Stimulated activated CD4-positive, alpha-beta T cell treated with anti-CD3 and anti-CD28 coated beads, Interleukin-1b, Interleukin-23, amount 100 ng/mL, for 24 hours (primary cell): ENCODE results near the gene SACM1L.
"Not testable (repeated sequence)": the region's sequence is repeated elsewhere in the genome, so short reads cannot be mapped to it uniquely, and the experiment has no call there.

Source experiments
- DNase-seq, 4 experiments: peaks; one replicate each; pipeline ENCODE4 v3.0.0-alpha.2; 2020; ENCODE audit warnings: low read depth in 4 of 4, low spot score in 1 of 4

The SACM1L gene

DNA sequence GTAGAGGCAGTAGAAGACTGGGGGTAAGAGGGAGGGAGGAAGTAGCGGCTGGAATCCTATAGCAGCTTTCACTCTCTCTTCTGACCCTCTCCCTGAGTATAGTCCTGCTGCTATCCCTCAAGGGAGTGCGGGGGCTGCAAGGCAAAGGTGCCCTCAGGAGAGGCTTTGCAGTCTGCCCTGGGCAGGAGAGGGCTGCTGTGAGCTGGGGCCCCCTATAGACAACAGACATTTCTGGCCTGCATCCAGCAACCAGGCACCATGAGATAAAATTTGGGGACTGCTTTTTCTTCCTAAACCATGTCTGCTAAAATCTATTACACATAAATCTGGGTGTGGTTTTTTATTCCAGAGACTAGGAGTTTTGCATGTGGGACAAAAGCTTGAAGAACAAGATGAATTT is 48.0 kb downstream of the SACM1L start:
- DNase-seq: no peak

DNA sequence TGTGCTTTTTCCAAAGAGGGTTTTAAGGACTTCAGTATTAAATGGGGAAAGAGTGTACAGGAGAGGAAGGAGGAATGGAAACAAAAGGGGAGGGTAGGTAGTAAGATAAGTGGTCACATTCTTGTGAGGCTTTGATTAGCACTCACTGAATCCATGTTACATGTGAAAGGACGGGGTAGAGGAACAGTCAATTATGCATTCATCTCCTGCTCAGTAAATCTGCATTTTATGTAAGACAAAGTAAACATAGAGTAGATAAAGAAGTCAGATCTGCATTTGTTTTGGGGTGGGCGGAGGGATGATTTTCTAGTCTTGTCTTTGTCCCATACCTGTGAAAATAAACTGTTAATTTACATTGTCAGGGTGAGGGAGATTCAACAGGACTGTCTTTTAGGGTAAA is 50.8 kb downstream of the SACM1L start:
- no peak for DNase-seq

DNA sequence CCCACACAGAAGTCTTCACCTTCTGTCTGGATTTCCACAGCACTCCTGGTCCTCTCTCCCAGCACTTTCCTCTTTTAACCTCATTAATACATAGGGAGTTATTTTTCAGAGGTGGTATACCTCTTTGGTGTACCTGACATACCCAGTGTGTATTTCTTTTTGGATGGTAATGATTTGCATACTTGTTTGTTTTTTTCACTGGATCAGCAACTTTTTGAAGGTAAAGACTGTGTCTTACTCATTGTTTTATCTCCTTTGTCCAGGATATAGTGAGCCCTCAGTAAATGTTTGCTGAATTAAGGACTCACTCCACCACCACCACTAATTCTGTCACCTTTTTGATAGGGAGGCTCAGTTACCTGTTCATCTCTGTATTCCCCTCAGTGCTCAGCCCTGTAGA is 52.1 kb downstream of the SACM1L start:
- DNase-seq: no peak

DNA sequence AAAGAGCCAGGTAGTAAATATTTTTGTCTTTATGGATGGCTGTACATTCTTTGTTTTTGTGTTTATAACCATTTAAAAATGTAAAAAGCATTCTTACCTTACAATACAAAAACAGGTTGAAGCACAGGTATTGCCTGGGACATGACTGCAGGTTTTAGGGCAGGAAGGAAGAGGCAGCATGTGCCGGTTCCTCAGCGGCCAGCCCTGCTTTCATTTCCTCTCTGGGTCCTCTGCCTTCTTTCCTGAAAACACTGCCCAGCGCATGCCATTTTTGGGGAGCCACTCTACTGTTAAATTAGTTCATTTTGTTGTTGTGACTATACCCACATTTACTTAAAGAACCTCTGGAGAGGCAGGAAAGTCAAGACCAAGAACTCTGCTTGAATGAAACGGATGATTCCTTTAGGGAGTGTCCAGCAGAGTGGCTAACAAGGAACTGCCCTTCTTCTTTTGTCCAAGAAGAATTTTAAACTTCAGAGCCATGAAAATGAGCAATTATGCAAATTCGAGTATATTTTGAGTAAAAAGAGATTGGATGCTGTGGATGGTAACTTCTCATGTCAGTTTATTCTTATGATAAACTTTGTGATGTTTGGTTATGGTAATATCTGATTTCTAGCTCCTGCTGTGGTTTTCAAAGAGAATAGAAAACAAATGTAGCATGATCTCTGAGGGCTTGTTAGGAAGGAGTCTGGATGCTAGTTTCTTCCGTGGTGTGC is 52.7 kb downstream of the SACM1L start:
- DNase-seq: no peak

DNA sequence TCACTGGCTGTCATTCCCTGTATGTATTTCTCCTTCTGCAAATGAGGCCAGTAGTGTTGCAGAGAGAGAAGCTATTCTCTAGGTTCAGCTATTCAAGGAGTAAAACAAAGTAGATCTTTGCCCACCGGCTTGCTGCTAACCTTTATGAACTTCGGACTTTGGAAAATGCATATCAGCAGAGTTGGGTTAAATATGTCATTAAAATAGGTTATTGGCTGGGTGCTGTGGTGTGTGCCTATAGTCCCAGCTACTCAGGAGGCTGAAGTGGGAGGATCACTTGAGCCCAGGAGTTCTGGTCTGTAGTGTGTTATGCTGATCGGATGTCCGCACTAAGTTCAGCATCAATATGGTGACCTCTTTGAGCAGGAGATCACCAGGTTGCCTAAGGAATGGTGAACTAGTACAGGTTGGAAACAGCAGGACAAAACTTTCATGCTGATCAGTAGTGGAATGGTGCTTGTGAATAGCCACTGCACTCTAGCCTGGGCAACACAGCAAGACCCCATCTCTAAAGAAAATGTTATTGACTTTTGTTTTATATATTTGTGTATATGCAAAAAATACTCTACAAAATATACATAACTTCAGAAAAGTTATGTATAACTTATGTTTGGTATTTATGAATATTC is 53.4 kb downstream of the SACM1L start:
- no peak for DNase-seq

DNA sequence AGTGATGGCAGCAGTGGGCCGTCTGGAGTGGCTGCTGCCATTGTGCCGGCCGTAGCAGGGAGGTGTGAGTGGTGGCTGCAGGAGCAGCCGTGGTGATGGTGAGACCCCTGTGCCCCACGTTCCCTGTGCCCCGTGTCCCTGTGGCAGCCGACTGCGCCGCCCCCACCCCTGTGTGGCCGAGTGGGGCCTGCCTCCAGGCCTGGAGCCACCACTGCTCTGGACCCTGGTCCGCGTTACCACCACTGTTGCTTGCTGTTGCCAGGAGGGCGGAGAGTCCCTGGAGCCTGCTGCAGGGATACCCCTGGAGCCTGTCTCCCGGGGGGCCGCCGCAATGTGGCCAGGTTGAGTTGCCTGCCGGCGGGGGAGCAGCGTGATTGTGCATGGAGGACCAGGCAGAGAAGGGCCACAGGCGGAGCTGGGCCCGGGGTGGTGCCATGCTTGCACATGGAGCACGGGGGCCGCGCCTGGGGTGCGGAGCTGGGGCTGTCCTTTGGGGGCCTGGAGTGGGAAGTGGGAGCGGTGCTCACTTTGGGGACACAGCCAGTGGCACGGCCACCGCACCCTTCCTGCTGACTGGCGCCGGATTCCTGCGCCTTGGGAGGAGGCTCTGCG is 57.1 kb downstream of the SACM1L start:
- no peak for DNase-seq

DNA sequence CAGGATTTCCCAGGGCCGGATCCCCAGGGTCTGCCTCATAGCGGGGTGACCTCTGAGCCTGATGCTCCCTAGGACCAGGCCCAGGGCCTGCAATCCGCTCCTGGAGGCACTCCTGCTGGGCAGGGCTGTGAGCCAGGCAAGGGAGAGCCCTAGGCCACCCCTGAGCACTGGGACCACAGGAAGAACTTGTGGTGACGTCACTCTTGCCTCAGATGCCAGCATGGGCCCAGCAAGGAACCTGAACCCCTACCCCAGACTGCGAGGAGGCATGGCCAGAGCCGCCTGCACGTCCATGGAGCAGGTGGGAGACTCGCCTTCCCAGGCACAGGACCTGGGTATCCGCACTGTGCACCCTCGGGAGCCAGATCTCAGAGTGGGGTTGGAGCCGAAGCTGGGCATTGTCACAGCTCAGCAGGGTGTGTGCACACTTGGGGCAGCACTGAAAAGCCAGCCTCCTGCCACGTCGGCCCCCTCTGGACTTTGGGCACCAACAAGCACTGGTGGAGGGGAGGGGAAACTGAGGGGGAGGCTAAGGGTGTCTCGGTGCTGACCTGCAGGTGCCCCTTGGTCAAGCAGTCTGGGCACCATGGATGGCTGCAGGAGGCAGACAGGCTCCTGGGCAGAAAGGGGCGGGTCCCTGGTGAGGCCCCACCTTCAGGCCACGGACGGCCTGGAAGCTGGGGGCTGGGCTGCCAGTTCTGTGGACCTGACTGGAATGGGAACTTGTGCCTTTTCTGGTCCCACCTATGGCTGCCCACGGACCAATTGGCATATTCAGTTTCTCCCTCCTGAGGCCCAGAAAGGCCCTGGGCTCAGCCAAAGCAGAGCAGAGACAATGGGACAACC is 57.8 kb downstream of the SACM1L start:
- DNase-seq: no peak

DNA sequence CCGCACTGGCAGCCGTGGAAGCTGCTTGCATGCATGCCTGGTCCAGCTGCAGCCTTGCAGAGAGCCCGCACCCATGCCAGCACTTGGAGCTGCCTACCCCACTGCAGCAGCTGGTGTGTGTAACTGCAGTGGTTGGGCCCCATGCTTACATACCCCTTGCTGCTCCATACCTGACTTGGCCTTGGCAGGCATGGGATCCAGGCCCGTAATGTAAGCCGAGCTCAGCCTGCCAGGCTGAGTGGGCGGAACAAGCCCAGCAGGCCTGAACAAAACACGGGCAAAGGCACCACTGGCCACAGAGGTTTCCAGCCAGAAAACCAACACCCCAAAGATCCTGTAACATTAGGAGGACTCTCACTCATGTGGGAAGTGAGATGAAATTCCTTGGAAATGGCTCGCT is 58.9 kb downstream of the SACM1L start:
- no peak for DNase-seq

DNA sequence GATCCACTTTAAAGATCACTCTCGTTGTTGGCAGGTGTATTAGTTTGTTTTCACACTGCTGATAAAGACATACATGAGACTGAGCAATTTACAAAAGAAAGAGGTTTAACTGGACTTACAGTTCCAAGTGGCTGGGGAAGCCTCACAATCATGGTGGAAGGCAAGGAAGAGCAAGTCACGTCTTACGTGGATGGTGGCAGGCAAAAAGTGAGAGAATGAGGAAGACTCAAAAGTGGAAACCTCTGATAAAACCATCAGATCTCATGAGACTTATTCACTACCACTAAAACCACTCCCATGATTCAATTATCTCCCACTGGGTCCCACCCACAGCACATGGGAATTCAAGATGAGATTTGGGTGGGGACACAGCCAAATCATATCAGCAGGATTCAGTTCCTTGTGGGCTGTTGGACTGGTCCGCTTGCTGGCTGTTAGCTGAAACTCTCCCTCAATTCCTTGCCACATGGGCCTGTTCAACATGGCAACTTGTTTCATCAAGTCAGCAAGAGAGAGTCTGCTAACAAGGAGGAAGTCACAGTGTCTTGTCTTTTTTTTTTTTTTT is 59.9 kb downstream of the SACM1L start:
- DNase-seq: not testable (repeated sequence)

DNA sequence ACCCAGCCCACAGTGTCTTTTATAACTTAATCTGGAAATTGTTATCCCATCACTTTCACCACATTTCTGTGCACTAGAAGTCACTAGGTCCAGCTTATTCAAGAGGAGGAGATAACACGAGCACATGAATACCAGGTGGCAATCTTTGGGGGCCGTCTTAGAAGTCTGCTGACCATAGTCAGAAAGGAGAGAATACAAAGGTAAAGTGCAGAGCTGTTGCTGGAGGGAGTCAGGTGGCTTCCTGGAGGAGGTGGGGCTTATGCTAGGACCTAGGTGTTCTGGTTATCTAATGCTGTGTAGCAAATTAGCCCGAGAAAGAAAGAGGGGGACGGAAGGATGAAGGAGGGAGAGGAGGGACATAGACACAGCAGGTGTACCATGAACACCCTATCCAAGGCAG is 60.7 kb downstream of the SACM1L start:
- no peak for DNase-seq

DNA sequence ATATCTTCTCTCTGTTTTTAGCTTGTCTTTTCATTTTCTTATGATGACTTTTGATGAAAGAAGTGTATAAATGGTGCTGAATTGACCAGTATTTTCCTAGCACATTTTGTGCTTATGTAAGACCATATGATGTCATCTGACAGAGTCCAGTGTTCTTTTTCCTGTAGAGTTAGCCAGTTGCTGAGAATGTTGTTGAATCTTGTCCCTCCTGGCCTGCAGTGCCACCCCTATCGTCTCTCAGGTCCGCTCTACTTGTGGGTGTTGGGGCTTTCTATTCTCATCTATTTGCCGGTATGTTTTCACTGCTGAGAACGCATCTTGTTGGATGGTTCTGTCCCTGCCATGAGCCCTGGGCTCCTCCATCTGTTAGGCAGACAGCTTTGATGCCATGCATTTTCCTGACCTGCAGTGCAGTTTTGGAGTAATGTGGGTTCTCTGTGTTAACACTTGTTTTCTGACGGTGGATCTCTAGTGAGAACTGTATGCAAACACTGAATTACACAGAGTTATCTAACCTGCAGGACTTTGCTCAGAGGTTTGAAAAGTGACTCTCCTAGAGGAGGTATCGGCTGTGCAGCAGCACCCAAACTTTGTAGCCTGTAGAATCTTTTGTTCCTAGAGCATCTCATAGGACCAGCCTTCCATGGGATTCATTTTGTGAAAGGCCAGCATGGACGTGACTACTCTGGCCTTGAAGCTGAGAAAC is 62.5 kb downstream of the SACM1L start:
- DNase-seq: no peak

DNA sequence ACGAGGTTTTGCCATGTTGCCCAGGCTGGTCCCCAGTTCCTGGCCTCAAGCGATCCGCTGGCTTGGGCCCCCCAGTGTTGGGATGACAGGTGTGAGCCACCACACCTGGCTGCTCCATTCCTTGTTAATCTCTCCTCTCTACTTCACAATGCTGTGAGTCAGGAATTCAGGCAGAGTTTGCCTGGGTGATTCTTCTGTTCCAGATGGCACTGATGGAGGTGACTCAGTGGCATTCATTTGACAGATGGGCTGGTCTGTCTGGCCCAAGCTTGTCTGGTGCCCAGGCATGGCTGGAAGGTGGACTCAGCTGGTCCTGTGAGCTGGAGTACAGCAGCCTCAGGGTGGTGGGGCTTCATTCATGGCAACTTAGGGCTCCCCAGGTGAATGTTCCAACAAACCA is 63.9 kb downstream of the SACM1L start:
- no peak for DNase-seq

DNA sequence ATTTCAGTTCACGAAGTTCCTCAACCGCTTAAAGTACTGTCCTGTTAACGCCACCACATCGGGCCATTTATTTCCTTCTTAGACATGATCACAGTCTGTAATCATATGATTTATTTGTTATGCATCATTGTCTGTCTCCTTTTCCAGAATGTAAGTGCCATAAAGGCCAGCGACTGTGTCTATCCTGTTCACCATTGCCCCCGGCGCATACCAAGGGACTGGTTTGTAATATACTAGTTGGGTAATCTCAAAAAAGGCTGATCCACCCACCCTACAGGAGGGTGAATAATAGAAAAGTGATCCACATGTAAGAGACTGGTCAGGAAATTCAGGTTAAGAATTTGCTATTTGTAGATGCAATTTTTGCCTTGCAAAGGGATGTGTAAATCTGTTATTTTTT is 65.3 kb downstream of the SACM1L start:
- no peak for DNase-seq

DNA sequence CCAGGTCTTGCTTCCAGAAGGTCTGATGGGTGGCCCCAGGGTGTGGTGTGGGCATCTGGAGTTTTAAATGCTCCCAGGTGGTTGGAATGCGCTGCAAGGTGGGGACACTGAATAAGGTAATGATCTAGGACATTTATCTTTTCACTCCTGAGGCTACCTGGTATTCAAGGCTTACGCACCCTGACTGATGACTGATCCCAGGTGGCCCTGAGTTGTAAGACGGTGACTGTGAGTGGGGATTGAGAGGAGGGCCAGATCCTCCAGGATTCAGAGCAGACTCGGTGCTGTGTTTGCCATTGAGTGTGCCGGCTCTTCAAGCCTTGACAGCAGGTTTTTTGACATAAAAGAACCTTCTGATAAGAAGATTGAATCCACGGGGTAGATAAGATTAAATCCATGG is 66.9 kb downstream of the SACM1L start:
- no peak for DNase-seq

DNA sequence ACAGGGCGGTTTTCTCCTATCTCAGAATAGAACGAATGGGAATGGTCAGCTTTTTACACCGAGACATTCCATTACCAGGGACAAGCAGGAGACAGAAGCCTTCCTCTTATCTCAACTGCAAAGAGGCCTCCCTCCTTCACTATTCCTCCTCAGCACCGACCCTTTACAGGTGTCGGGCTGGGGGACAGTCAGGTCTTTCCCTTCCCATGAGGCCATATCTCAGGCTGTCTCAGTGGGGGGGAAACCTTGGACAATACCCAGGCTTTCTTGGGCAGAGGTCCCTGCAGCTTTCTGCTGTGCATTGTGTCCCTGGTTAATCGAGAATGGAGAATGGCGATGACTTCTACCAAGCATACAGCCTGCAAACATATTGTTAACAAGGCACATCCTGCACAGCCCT is 67.9 kb downstream of the SACM1L start:
- not testable (repeated sequence) for DNase-seq

DNA sequence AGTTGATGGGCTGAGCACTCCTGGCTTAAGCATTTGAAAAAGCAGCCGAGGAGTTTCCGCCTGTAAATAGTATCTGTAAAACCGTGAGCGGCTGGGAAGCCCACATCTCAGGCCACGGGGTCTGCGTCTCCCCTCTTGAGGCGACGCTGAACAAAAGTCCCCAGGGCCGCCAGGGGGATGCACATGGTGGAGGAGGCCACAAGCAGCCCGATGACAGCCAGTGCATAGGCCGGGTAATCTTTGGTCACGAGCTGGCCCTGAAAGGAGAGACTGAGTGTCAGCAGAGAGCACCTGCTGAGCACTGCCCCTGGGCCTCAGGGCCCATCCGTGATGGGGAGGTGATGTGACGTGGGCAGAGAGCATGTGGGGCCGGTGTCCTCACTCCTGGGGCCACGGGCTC is 69.7 kb downstream of the SACM1L start:
- no peak for DNase-seq

DNA sequence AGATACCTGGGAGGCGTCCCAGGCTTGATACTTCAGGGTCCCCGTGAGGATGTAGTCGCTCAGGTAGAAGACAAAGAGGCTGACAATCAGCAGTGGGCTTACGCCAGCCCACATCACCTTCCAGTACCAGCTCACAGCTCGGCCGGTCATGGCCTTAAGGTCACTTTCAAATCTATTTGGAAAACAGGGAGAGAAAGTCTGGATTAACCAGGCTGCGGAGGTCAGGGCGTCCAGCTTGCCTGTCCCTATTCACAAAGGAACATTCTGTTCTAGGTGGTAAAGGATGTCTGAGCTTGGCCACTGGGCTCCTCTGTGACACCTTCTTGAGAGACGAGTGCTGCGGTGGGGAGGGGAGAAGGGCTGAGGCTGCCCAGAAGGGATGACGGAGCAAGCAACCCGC is 70.7 kb downstream of the SACM1L start:
- no peak for DNase-seq

DNA sequence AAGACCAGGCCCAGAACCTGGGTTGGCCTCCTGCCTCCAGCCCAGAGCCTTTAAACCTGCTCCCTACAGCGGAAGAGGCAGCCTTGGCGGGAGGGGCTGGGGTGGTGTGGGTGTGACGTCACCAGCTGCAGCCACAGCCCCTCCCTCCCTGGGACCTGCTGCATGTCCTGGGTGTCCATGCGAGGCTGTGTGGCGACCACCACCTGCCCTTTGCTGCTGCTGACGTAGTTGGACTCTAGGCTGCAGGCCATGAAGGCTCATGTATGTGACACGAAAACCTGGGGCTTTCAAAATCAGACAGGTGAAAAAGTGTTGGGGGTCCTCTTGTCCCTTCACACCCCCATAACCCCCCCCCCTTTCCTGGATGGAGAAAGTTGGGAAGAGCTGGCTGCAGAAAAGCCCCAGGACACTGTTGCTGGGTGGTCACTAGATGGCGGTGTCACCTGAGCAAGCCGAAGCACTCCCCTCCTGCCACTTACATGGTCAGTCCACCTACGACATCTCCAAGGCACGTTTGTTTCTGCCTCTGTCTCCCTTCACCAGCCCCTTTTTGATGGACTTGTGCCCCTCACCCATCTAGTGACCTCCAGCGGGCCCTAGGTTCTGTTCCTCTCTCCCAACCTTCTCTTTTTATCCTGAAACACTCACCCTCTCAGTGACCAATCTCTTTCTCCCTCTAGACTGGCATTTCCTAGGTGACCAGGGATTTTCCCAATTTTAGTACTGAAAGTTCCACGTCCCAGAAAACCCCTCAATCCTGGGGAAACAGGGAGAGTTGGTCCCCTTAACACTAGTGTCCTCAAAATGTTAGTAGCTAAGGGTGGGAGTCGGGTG is 71.9 kb downstream of the SACM1L start:
- DNase-seq: peak in 3 of 4 experiments; percentile 13 to 20 (median 19)

DNA sequence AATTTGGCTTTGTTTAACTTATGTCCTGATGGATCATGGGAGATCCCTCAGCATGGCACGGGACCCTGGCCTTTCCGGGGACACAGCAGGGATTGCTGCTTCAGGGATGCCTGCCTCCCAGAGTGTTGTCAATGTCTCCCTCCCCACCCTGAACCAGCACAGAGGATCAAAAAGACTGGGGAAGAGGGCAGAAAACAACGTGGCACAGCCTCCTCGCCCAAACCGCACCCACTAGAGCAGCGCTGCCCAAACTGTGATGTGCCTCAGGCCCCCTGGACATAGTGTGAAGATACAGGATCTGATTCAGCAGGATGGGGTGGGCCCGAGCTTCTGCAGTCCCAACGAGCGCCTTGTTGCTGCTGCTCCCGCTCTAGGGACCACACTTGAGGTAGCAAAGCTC is 72.6 kb downstream of the SACM1L start:
- no peak for DNase-seq
